AG09309 (cell line): ENCODE measurements around the gene OAS3.

Source experiments
- DNase-seq: peaks from one replicate; pipeline ENCODE4 v3.0.0-alpha.2; 2010; ENCODE audit warnings: low read depth
- H3K4me3 ChIP-seq: 2 replicates; pipeline ENCODE4 v1.5.1; 2011; ENCODE audit warnings: mild to moderate bottlenecking, low read depth, low read length, moderate library complexity; ENCODE audit not compliant: control insufficient read depth
- CTCF ChIP-seq: IDR thresholded peaks from 2 replicates; pipeline ENCODE4 v1.5.1; 2011; ENCODE audit warnings: mild to moderate bottlenecking, low read depth, low read length, inconsistent platforms; ENCODE audit not compliant: insufficient read depth, control insufficient read depth; ENCODE audit errors: missing control alignments

Gene OAS3

GRCh38 chr12:112961074-112961473 is 22.8 kb downstream of the OAS3 start:
- H3K4me3 ChIP-seq = no peak overlapping the region
- no peak for TF ChIP-seq CTCF
- no peak for DNase-seq

GRCh38 chr12:112961536-112961935 is 23.3 kb downstream of the OAS3 start:
- no peak for DNase-seq
- no peak for TF ChIP-seq CTCF
- no peak overlapping the region for H3K4me3 ChIP-seq

GRCh38 chr12:112962561-112962960 is 24.3 kb downstream of the OAS3 start:
- no peak for TF ChIP-seq CTCF
- no peak for DNase-seq
- H3K4me3 ChIP-seq = no peak overlapping the region

GRCh38 chr12:112963227-112963861 is 25.1 kb downstream of the OAS3 start:
- no peak overlapping the region for H3K4me3 ChIP-seq
- TF ChIP-seq CTCF = no peak
- no peak for DNase-seq

GRCh38 chr12:112964067-112964670 is 25.9 kb downstream of the OAS3 start:
- no peak for DNase-seq
- no peak for TF ChIP-seq CTCF
- no peak overlapping the region for H3K4me3 ChIP-seq

- DNase-seq = no peak
- no peak overlapping the region for H3K4me3 ChIP-seq
- TF ChIP-seq CTCF = no peak
Measured at GRCh38 chr12:112964915-112965314, 26.6 kb downstream of the OAS3 start.
